ENCODE measurements around the gene TNF. TPM values are rescaled to one million over a fixed set of nuclear protein-coding genes. Genes with fewer than 3 reads are reported as not detected.

The TNF gene
- total RNA-seq, 1 experiment from 2014 or later: not detected

- no peaks in the 10 kb centered on the region for H3K36me3 ChIP-seq (replicated peaks; ENCODE audit: control insufficient read depth, insufficient read depth, low read length)
Observed at GRCh38 chr6:31615748-31616147, 40.4 kb downstream of the TNF start.

DNA sequence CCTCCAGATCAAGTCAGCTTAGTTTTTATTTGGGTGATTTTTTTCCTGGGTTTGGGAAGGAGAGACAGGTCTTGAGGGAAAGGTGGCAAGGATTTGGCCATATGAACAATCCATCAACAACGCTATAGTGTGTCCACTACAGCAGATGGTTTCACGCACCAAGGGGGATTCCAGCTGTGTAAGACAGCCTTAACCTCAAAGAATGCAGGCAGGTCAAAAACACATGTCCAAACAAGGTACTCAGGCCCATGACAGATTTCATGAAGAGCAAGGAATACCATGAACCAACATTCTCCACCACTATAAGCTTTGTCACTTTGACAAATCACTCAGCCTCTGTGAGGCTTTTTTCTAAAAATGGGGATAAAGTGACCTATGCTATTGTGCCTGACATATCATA, 41.6 kb downstream of the TNF start:
- no peaks in the 10 kb centered on the region for H3K27me3 ChIP-seq (ENCODE audit: control insufficient read depth, insufficient read depth, low read length)
- H3K4me3 ChIP-seq (ENCODE audit: insufficient read depth, low read depth, low read length): no peak overlapping the region
- no peaks in the 10 kb centered on the region for H3K36me3 ChIP-seq (replicated peaks; ENCODE audit: control insufficient read depth, insufficient read depth, low read length)
- DNase-seq: no peak

More at GRCh38 chr6:31615748-31616147, 40.4 kb downstream of the TNF start:
- Histone ChIP-seq H3K27me3 (ENCODE audit: control insufficient read depth, insufficient read depth, low read length) (no peaks in the 10 kb centered on the region), H3K4me3 (ENCODE audit: insufficient read depth, low read depth, low read length) (no peak overlapping the region; the same call in 1 of the 2 replicates)
- DNase-seq: no peak

DNA sequence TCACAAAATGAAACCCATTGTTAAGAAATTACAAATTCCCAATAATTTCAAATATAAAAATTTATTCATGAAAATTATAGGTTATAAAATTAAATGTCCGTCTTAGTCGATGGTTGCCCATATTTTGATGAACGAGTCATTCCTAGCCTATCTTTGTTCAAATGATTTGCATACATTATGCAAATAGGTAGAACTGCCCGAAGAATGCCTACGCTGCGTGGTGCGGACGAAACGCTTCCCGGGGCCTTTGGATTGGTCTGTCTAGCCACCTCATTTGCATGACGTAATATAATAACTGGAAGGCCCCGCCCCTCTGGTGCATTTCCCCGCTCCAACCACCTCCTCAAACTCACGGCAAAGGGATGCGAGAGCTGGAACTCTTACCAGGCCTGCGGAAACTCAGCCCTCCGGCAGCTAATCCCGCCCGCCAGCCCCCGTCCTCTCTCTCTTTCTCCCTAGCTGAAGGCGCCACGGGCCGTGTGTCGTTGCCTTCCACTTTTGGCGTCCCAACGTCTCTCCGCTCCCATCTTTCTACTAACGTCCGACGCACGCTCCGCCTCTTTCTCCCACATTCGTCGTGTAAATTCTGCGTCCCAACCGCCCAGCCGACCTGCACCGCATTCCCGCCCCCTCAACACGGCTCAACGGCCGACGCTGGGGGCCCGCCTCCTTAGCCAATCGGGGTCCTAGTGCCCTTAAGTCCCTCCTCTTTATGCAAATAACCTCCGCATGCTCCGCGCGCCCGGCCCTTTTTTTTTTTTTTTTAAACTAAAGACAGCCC, 44.6 kb downstream of the TNF start:
- peak; percentile 89 for DNase-seq
- Histone ChIP-seq H3K27me3 (ENCODE audit: control insufficient read depth, insufficient read depth, low read length) (no peaks in the 10 kb centered on the region), H3K36me3 (replicated peaks; ENCODE audit: control insufficient read depth, insufficient read depth, low read length) (peaks cover 18% of the 10 kb centered on the region), H3K4me3 (ENCODE audit: insufficient read depth, low read depth, low read length) (peak overlapping the region; percentile 77)

DNA sequence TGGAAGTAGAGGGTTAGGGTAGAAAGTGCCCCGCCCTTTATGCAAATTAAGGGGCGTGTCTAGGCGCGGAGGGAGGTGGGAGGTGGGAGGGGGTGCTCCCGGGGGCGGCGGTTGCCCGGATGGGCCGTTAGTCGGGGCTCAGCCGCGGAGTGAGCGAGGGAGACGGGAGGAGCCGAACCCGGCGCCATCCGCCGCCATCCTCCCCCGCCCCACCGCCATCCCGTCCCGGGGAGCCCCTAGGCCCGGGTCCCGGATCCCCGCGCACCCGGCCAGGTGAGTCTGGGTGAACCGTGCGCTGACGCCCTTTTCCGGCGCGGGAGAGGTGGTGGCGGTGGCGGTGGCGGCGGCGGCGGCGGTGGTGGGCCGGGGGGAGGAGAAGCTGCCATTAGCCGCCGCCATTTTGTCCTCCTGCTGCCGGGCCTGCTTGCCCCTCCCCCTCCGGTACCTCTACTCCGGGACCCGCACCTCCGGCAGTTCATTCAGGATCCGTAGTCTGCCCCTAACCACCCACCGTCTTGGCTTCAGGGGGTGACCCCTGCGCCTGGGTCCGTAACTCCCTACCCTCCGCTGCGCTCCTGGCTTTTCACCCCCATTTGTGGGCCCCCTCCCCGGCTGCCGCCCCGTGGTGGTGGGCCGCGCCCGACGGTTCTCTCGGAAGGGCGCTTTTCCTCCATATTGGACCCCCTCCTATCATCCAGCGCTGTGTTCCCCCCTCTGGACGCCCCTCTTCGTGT, 45.4 kb downstream of the TNF start, which contains the start of gene PRRC2A:
TSS of gene PRRC2A (plus strand) at position 130 of the 734 bp plus-strand sequence. CDS start 2,075 bp downstream, outside the sequence.
- Histone ChIP-seq H3K36me3 (replicated peaks; ENCODE audit: control insufficient read depth, insufficient read depth, low read length) (peaks cover 26% of the 10 kb centered on the region), H3K27me3 (ENCODE audit: control insufficient read depth, insufficient read depth, low read length) (no peaks in the 10 kb centered on the region), H3K4me3 (ENCODE audit: insufficient read depth, low read depth, low read length) (peak within 1 kb of the TSS; percentile 77)
- peak; percentile 99 for DNase-seq

GRCh38 chr6:31621320-31621939, 46.1 kb downstream of the TNF start:
- peak overlapping the region; percentile 67 for H3K4me3 ChIP-seq (ENCODE audit: insufficient read depth, low read depth, low read length)
- H3K36me3 ChIP-seq (replicated peaks; ENCODE audit: control insufficient read depth, insufficient read depth, low read length): peaks cover 32% of the 10 kb centered on the region
- DNase-seq: no peak
- H3K27me3 ChIP-seq (ENCODE audit: control insufficient read depth, insufficient read depth, low read length): no peaks in the 10 kb centered on the region

- Histone ChIP-seq H3K4me3 (ENCODE audit: insufficient read depth, low read depth, low read length) (peak overlapping the region; percentile 67), H3K27me3 (ENCODE audit: control insufficient read depth, insufficient read depth, low read length) (no peaks in the 10 kb centered on the region), H3K36me3 (replicated peaks; ENCODE audit: control insufficient read depth, insufficient read depth, low read length) (peaks cover 37% of the 10 kb centered on the region)
- peak; percentile 36 for DNase-seq
Observed at GRCh38 chr6:31621991-31622390, 46.6 kb downstream of the TNF start.

DNA sequence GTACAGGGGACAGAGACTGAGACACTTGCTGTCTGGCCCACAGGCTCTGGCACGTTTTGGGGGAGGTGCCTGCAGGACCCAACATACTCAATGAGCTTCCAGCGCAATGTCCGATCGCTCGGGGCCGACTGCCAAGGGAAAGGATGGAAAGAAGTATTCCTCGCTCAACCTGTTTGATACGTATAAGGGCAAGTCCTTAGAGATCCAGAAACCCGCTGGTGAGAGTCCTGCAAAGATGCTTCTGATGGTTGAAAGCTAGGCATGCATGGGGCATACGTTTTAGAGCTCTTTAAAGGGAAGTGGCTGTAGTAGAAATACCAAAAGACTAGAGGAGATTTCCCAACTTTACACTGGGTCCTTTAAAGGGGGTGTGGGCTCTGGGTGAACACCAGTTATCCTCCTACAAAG, 47.3 kb downstream of the TNF start:
- DNase-seq: peak; percentile 32
- Histone ChIP-seq H3K4me3 (ENCODE audit: insufficient read depth, low read depth, low read length) (no peak overlapping the region), H3K27me3 (ENCODE audit: control insufficient read depth, insufficient read depth, low read length) (no peaks in the 10 kb centered on the region), H3K36me3 (replicated peaks; ENCODE audit: control insufficient read depth, insufficient read depth, low read length) (peaks cover 42% of the 10 kb centered on the region)

- Histone ChIP-seq H3K27me3 (ENCODE audit: control insufficient read depth, insufficient read depth, low read length) (no peaks in the 10 kb centered on the region), H3K36me3 (replicated peaks; ENCODE audit: control insufficient read depth, insufficient read depth, low read length) (peaks cover 55% of the 10 kb centered on the region), H3K4me3 (ENCODE audit: insufficient read depth, low read depth, low read length) (no peak overlapping the region)
- no peak for DNase-seq
Observed at GRCh38 chr6:31624070-31624469, 48.7 kb downstream of the TNF start.

- peaks cover 74% of the 10 kb centered on the region for H3K36me3 ChIP-seq (replicated peaks; ENCODE audit: control insufficient read depth, insufficient read depth, low read length)
- no peak overlapping the region for H3K4me3 ChIP-seq (ENCODE audit: insufficient read depth, low read depth, low read length)
- no peaks in the 10 kb centered on the region for H3K27me3 ChIP-seq (ENCODE audit: control insufficient read depth, insufficient read depth, low read length)
- DNase-seq: peak; percentile 49
Observed at GRCh38 chr6:31626952-31627351, 51.6 kb downstream of the TNF start.

- DNase-seq: peak; percentile 34
- Histone ChIP-seq H3K4me3 (ENCODE audit: insufficient read depth, low read depth, low read length) (no peak overlapping the region), H3K27me3 (ENCODE audit: control insufficient read depth, insufficient read depth, low read length) (no peaks in the 10 kb centered on the region), H3K36me3 (replicated peaks; ENCODE audit: control insufficient read depth, insufficient read depth, low read length) (peaks cover 80% of the 10 kb centered on the region)
Observed at GRCh38 chr6:31627690-31628287, 52.4 kb downstream of the TNF start.

Other genes starting within 250 kb of the TNF start
- gene HLA-B, start 218.4 kb upstream of the TNF start, total RNA-seq (2014; rRNA removed; shearing (Covaris generic)): 7.3 and 27.3 TPM in 2 replicates
- gene MICA, start 172.0 kb upstream of the TNF start, total RNA-seq (2014; rRNA removed; shearing (Covaris generic)): 12.0 and 14.7 TPM in 2 replicates
- 50.3 and 55.4 TPM in 2 replicates for gene MICB, start 77.4 kb upstream of the TNF start, total RNA-seq (2014; rRNA removed; shearing (Covaris generic))
- not detected in 2 replicates for gene MCCD1, start 46.6 kb upstream of the TNF start, total RNA-seq (2014; rRNA removed; shearing (Covaris generic))
- gene DDX39B, start 33.6 kb upstream of the TNF start, total RNA-seq (2014; rRNA removed; shearing (Covaris generic)): 787 and 872 TPM in 2 replicates
- gene ATP6V1G2, start 29.0 kb upstream of the TNF start, total RNA-seq (2014; rRNA removed; shearing (Covaris generic)): 3.5 and 7.0 TPM in 2 replicates
- 33.2 and 34.2 TPM in 2 replicates for gene NFKBIL1, start 28.0 kb upstream of the TNF start, total RNA-seq (2014; rRNA removed; shearing (Covaris generic))
- gene LTA, start 3.3 kb upstream of the TNF start, total RNA-seq (2014; rRNA removed; shearing (Covaris generic)): 0.44 TPM in 1 of 2 replicates, not detected in the other
- 0.35 TPM in 1 of 2 replicates, not detected in the other for gene LTB, start 6.9 kb downstream of the TNF start, total RNA-seq (2014; rRNA removed; shearing (Covaris generic))
- gene LST1, start 10.7 kb downstream of the TNF start, total RNA-seq (2014; rRNA removed; shearing (Covaris generic)): not detected in 2 replicates
- not detected in 2 replicates for gene NCR3, start 17.4 kb downstream of the TNF start, total RNA-seq (2014; rRNA removed; shearing (Covaris generic))
- 0.48 and 1.4 TPM in 2 replicates for gene AIF1, start 39.7 kb downstream of the TNF start, total RNA-seq (2014; rRNA removed; shearing (Covaris generic))
- gene PRRC2A, start 45.1 kb downstream of the TNF start, total RNA-seq (2014; rRNA removed; shearing (Covaris generic)): 163 and 176 TPM in 2 replicates
- 320 and 331 TPM in 2 replicates for gene BAG6, start 77.1 kb downstream of the TNF start, total RNA-seq (2014; rRNA removed; shearing (Covaris generic))
- 3.3 and 4.2 TPM in 2 replicates for gene APOM, start 80.3 kb downstream of the TNF start, total RNA-seq (2014; rRNA removed; shearing (Covaris generic))
- gene C6orf47, start 85.2 kb downstream of the TNF start, total RNA-seq (2014; rRNA removed; shearing (Covaris generic)): 17.3 and 17.6 TPM in 2 replicates
- gene GPANK1, start 89.4 kb downstream of the TNF start, total RNA-seq (2014; rRNA removed; shearing (Covaris generic)): 28.6 and 33.3 TPM in 2 replicates
- 197 and 224 TPM in 2 replicates for gene CSNK2B, start 90.5 kb downstream of the TNF start, total RNA-seq (2014; rRNA removed; shearing (Covaris generic))
- 2.9 and 4.2 TPM in 2 replicates for gene LY6G5B, start 94.4 kb downstream of the TNF start, total RNA-seq (2014; rRNA removed; shearing (Covaris generic))
- 0.70 and 2.0 TPM in 2 replicates for gene LY6G5C, start 105.5 kb downstream of the TNF start, total RNA-seq (2014; rRNA removed; shearing (Covaris generic))
- 35.7 and 39.7 TPM in 2 replicates for gene ABHD16A, start 127.8 kb downstream of the TNF start, total RNA-seq (2014; rRNA removed; shearing (Covaris generic))
- gene LY6G6F, start 131.3 kb downstream of the TNF start, total RNA-seq (2014; rRNA removed; shearing (Covaris generic)): not detected in 2 replicates
- 2.8 TPM in 1 of 2 replicates, not detected in the other for gene LY6G6D, start 139.8 kb downstream of the TNF start, total RNA-seq (2014; rRNA removed; shearing (Covaris generic))
- not detected in 2 replicates for gene LY6G6C, start 146.2 kb downstream of the TNF start, total RNA-seq (2014; rRNA removed; shearing (Covaris generic))
- not detected in 2 replicates for gene MPIG6B, start 147.8 kb downstream of the TNF start, total RNA-seq (2014; rRNA removed; shearing (Covaris generic))
- gene DDAH2, start 153.7 kb downstream of the TNF start, total RNA-seq (2014; rRNA removed; shearing (Covaris generic)): 83.6 and 99.2 TPM in 2 replicates
- gene CLIC1, start 161.0 kb downstream of the TNF start, total RNA-seq (2014; rRNA removed; shearing (Covaris generic)): 456 and 621 TPM in 2 replicates
- gene MSH5, start 164.4 kb downstream of the TNF start, total RNA-seq (2014; rRNA removed; shearing (Covaris generic)): 19.5 and 28.4 TPM in 2 replicates
- 1.8 and 7.7 TPM in 2 replicates for gene SAPCD1, start 187.1 kb downstream of the TNF start, total RNA-seq (2014; rRNA removed; shearing (Covaris generic))
- gene VWA7, start 201.8 kb downstream of the TNF start, total RNA-seq (2014; rRNA removed; shearing (Covaris generic)): 0.44 and 2.1 TPM in 2 replicates
- 114 and 115 TPM in 2 replicates for gene VARS1, start 220.2 kb downstream of the TNF start, total RNA-seq (2014; rRNA removed; shearing (Covaris generic))
- 108 and 150 TPM in 2 replicates for gene LSM2, start 231.4 kb downstream of the TNF start, total RNA-seq (2014; rRNA removed; shearing (Covaris generic))
- gene HSPA1L, start 239.7 kb downstream of the TNF start, total RNA-seq (2014; rRNA removed; shearing (Covaris generic)): 0.15 and 0.55 TPM in 2 replicates
- gene HSPA1A, start 240.0 kb downstream of the TNF start, total RNA-seq (2014; rRNA removed; shearing (Covaris generic)): 45.7 and 58.5 TPM in 2 replicates